ENCODE data around the gene MINDY2. TPM values are rescaled to one million over a fixed set of nuclear protein-coding genes. Genes with fewer than 3 reads are reported as not detected.

The MINDY2 gene
- total RNA-seq, 4 donors from 2014 or later: 7.1 to 22.0 (median 9.8) TPM

DNA sequence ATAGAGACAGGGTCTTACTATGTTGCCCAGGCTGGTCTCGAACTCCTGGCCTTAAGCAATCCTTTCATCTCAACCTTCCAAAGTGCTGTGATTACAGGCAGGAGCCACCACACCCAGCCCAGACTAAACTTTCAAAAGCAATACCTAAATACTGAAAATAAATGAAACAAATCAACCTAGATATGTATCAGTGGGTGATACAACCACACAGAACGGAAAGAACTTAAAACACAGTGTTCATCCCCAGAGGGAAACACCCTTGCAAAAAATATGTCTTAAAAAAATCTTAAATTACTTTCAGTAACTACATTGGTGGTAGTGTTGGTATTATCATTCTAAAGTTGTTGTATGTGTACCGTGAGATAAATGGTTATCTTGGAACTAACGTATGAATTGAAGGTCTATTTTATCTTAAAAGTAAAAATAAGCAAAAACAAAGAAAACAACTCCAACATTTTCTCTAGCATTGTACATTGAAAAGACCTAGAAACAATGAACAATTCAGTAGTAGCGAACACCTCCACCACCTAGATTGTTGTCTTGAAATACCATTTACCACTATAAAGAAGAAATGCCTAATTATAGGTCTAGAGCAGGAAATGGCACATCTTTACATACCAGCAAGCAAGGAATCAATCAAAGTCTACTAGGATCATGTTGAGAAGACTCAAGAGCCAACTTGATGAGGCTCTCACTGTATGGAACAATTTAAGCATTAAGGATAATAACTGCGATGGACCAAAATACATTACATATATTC is 137.6 kb downstream of the MINDY2 start:
- Histone ChIP-seq H3K4me3 (no peak overlapping the region), H3K4me1 (no peaks in the 10 kb centered on the region), H3K9me3 (no peaks in the 10 kb centered on the region), H3K27ac (no peak overlapping the region), H3K36me3 (peaks cover 0 to 24% of the 10 kb centered on the region in 2 donors), H3K27me3 (no peaks in the 10 kb centered on the region)
- DNase-seq (no peak), ATAC-seq (no peak)
- in situ Hi-C loops (cut with MboI; ENCODE audit: low sequenced_read_pairs in 4 of 4): no loop called here
- intact Hi-C loops (cut with DNase I; ENCODE audit: low total_unique reads): no loop called here
- no peak for TF ChIP-seq POLR2A (IDR thresholded peaks at IDR 0.05)
- TF ChIP-seq, protein P1, sequence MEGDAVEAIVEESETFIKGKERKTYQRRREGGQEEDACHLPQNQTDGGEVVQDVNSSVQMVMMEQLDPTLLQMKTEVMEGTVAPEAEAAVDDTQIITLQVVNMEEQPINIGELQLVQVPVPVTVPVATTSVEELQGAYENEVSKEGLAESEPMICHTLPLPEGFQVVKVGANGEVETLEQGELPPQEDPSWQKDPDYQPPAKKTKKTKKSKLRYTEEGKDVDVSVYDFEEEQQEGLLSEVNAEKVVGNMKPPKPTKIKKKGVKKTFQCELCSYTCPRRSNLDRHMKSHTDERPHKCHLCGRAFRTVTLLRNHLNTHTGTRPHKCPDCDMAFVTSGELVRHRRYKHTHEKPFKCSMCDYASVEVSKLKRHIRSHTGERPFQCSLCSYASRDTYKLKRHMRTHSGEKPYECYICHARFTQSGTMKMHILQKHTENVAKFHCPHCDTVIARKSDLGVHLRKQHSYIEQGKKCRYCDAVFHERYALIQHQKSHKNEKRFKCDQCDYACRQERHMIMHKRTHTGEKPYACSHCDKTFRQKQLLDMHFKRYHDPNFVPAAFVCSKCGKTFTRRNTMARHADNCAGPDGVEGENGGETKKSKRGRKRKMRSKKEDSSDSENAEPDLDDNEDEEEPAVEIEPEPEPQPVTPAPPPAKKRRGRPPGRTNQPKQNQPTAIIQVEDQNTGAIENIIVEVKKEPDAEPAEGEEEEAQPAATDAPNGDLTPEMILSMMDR (IDR thresholded peaks at IDR 0.05 in 4 of 5, conservative IDR thresholded peaks at IDR 0.05 in 1 of 5): no peak

DNA sequence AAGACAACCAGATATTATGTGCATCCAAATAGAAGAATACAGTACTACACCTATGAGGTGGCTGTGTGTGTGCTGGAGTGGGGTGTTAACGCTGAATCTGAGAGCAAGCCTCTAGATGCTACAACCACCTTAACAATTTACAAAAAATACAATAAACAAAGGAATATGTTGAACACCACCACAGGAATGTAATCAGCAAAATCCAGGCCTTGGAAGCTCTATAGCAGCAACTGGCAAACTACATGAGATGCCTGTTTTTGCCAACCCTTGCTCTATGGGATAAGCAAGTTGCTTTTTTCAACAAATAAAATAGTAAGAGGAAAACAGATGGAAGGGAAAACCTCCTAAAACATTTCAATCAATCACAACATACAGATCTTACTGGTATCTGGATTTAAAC is 138.5 kb downstream of the MINDY2 start:
- no peak for ATAC-seq
- H3K9me3 ChIP-seq: no peaks in the 10 kb centered on the region
- DNase-seq: no peak
- no peak for TF ChIP-seq POLR2A (IDR thresholded peaks at IDR 0.05)
- TF ChIP-seq, protein P1 (IDR thresholded peaks at IDR 0.05 in 4 of 5, conservative IDR thresholded peaks at IDR 0.05 in 1 of 5): no peak
- intact Hi-C loops (cut with DNase I; ENCODE audit: low total_unique reads) (no loop called here), in situ Hi-C loops (cut with MboI; ENCODE audit: low sequenced_read_pairs in 4 of 4) (no loop called here)
- H3K36me3 ChIP-seq: peaks cover 0 to 27% of the 10 kb centered on the region in 2 donors
- no peak overlapping the region for H3K27ac ChIP-seq
- no peaks in the 10 kb centered on the region for H3K27me3 ChIP-seq
- no peaks in the 10 kb centered on the region for H3K4me1 ChIP-seq
- no peak overlapping the region for H3K4me3 ChIP-seq

DNA sequence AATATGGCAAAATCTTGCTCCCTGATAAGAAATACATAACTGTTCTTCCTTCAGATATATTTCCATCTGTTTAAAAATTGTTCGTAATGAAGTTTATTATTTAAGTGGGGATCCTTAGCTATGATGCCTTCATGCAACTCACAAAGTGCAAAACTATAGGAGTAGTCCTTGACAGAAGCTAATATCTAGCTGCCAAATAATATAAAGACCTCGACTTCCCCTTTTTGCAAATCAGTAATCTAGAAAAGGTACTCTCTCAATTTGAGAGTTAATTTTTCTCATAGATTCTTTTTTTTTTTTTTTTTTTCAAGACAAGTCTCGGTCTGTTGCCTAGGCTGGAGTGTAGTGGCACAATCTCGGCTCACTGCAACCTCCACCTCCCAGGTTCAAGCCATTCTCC is 139.4 kb downstream of the MINDY2 start:
- no peak for TF ChIP-seq POLR2A (IDR thresholded peaks at IDR 0.05)
- TF ChIP-seq, protein P1 (IDR thresholded peaks at IDR 0.05 in 4 of 5, conservative IDR thresholded peaks at IDR 0.05 in 1 of 5): no peak
- no peaks in the 10 kb centered on the region for H3K4me1 ChIP-seq
- intact Hi-C loops (cut with DNase I; ENCODE audit: low total_unique reads): no loop called here
- H3K27ac ChIP-seq: no peak overlapping the region
- ATAC-seq: no peak
- no peak overlapping the region for H3K4me3 ChIP-seq
- H3K27me3 ChIP-seq: no peaks in the 10 kb centered on the region
- in situ Hi-C loops (cut with MboI; ENCODE audit: low sequenced_read_pairs in 4 of 4): no loop called here
- DNase-seq: no peak
- H3K36me3 ChIP-seq: peaks cover 0 to 33% of the 10 kb centered on the region in 2 donors
- H3K9me3 ChIP-seq: no peaks in the 10 kb centered on the region

Other genes starting within 250 kb of the MINDY2 start
- gene ADAM10, start 21.6 kb upstream of the MINDY2 start, total RNA-seq: 10 to 100 TPM; 20.1 to 42.5 (median 33.4) TPM
- 10 to 100 TPM; 46.5 to 76.2 (median 60.9) TPM for gene SLTM, start 162.4 kb downstream of the MINDY2 start, total RNA-seq
- gene RNF111, start 216.4 kb downstream of the MINDY2 start, total RNA-seq: 10 to 100 TPM; 14.5 to 18.4 (median 15.8) TPM

Data from gastrocnemius medialis (tissue), 4 donors.